ENCODE data around the gene DNAAF9. TPM values are rescaled to one million over a fixed set of nuclear protein-coding genes. Genes with fewer than 3 reads are reported as not detected.

Gene DNAAF9
- total RNA-seq, 1 experiment from 2014 or later = 4.6 TPM

DNA sequence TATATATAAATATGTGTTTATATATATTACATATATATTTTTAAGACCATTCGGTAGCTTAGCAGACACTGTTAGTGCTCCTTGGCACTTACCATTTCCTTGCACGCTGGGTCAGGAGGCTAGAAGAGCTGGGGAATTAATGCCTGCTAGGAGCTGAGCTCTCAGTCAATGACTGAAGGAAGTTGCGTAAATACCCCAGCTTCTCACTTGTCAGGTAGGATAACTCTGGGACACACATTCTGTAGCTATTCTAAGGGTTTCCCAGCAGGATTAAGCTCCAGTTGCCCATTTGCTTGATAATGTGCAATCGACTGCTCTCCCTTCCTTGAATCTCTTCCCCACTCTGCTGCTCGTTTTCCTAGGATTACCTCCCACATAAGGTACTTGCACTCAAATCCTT is 15.7 kb upstream of the DNAAF9 start:
- H3K9me2 ChIP-seq (ENCODE audit: insufficient read depth) = no peaks in the 10 kb centered on the region
- H3K27me3 ChIP-seq (ENCODE audit: insufficient read depth, low read length) = no peaks in the 10 kb centered on the region
- DNase-seq (ENCODE audit: low read depth, low spot score) (no peak), ATAC-seq (no peak)
- H3K36me3 ChIP-seq (ENCODE audit: control insufficient read depth in 1 of 2, insufficient read depth in 2 of 2, low read length in 2 of 2) = no peaks in the 10 kb centered on the region
- ChIA-PET RAD21 (ENCODE audit: low non-redundant PET in 1 of 2, low total read pairs in 2 of 2, uncharacterized antibody in 2 of 2, unreplicated experiment in 2 of 2) (no interaction called here), CTCF (no interaction called here), POLR2A (no interaction called here)
- H2AFZ ChIP-seq (ENCODE audit: low read depth, low read length, poor library complexity, severe bottlenecking) = no peak overlapping the region
- no TSS peak for BruUV-seq (replicated peaks)
- H4K20me1 ChIP-seq (ENCODE audit: insufficient read depth) = no peaks in the 10 kb centered on the region
- H3K4me1 ChIP-seq (ENCODE audit: control insufficient read depth in 1 of 2, insufficient read depth in 2 of 2, low read length in 2 of 2) = no peaks in the 10 kb centered on the region
- TF ChIP-seq RAD21 (IDR thresholded peaks at IDR 0.05; ENCODE audit: low read depth) (no peak), FOSL1 (IDR thresholded peaks at IDR 0.05; ENCODE audit: low read depth) (no peak), EZH2 (IDR thresholded peaks at IDR 0.05) (no peak), ZFX (IDR thresholded peaks at IDR 0.05) (no peak), JUND (IDR thresholded peaks at IDR 0.05) (no peak), SRF (IDR thresholded peaks at IDR 0.05; ENCODE audit: low read depth) (no peak)
- TF ChIP-seq, protein P1, sequence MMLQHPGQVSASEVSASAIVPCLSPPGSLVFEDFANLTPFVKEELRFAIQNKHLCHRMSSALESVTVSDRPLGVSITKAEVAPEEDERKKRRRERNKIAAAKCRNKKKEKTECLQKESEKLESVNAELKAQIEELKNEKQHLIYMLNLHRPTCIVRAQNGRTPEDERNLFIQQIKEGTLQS (IDR thresholded peaks at IDR 0.05) = no peak
- H3K9ac ChIP-seq (ENCODE audit: low read length) = no peak overlapping the region
- no peak overlapping the region for H3K27ac ChIP-seq (ENCODE audit: low read depth, low read length)
- no peaks in the 10 kb centered on the region for H3K9me3 ChIP-seq (ENCODE audit: control insufficient read depth in 1 of 2, insufficient read depth in 1 of 2, low read depth in 1 of 2, low read length in 2 of 2)
- no peak overlapping the region for H3K4me2 ChIP-seq (ENCODE audit: low read length)
- intact Hi-C loops (cut with micrococcal nuclease) = no loop called here
- no peak overlapping the region for H3K4me3 ChIP-seq (replicated peaks in 1 of 2; ENCODE audit: low read depth in 1 of 2, low read length in 2 of 2)
- H3K79me2 ChIP-seq (ENCODE audit: insufficient read depth, low read length) = no peaks in the 10 kb centered on the region

DNA sequence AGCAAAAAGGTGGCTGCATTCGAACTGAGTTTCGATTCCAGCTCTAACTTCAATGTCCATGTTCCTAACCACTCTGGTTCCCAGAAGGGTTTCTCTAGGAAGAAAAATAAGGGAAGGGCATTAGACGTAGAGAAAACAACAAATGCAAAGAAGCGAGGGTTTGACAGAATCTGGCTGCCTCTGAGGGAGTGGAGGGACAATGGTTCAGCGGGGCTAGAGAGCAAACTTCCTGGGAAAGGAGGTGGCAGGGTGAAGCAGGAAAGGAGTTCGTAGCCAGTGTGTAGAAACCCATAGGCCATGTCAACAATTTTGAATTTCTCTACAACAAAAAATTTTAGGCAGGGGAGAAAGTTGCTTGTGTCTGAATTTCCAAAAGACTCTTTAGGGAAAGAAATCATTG is 14.5 kb upstream of the DNAAF9 start:
- intact Hi-C loops (cut with micrococcal nuclease) = no loop called here
- ChIA-PET POLR2A (no interaction called here), CTCF (no interaction called here), RAD21 (ENCODE audit: low non-redundant PET in 1 of 2, low total read pairs in 2 of 2, uncharacterized antibody in 2 of 2, unreplicated experiment in 2 of 2) (no interaction called here)
- BruUV-seq (replicated peaks) = no TSS peak
- Histone ChIP-seq H3K9ac (ENCODE audit: low read length) (no peak overlapping the region), H3K9me2 (ENCODE audit: insufficient read depth) (no peaks in the 10 kb centered on the region), H2AFZ (ENCODE audit: low read depth, low read length, poor library complexity, severe bottlenecking) (no peak overlapping the region), H3K4me3 (replicated peaks in 1 of 2; ENCODE audit: low read depth in 1 of 2, low read length in 2 of 2) (no peak overlapping the region), H3K36me3 (ENCODE audit: control insufficient read depth in 1 of 2, insufficient read depth in 2 of 2, low read length in 2 of 2) (no peaks in the 10 kb centered on the region), H4K20me1 (ENCODE audit: insufficient read depth) (no peaks in the 10 kb centered on the region), H3K9me3 (ENCODE audit: control insufficient read depth in 1 of 2, insufficient read depth in 1 of 2, low read depth in 1 of 2, low read length in 2 of 2) (no peaks in the 10 kb centered on the region), H3K27me3 (ENCODE audit: insufficient read depth, low read length) (no peaks in the 10 kb centered on the region), H3K79me2 (ENCODE audit: insufficient read depth, low read length) (no peaks in the 10 kb centered on the region), H3K4me2 (ENCODE audit: low read length) (no peak overlapping the region), H3K4me1 (ENCODE audit: control insufficient read depth in 1 of 2, insufficient read depth in 2 of 2, low read length in 2 of 2) (no peaks in the 10 kb centered on the region), H3K27ac (ENCODE audit: low read depth, low read length) (no peak overlapping the region)
- no peak for TF ChIP-seq RAD21 (IDR thresholded peaks at IDR 0.05; ENCODE audit: low read depth)
- no peak for TF ChIP-seq EZH2phosphoT487 (IDR thresholded peaks at IDR 0.05; ENCODE audit: borderline replicate concordance)
- TF ChIP-seq SIN3A (IDR thresholded peaks at IDR 0.05; ENCODE audit: low read depth) = no peak
- TF ChIP-seq SP1 (IDR thresholded peaks at IDR 0.05; ENCODE audit: low read depth) = no peak
- TF ChIP-seq FOSL1 (IDR thresholded peaks at IDR 0.05; ENCODE audit: low read depth) = no peak
- TF ChIP-seq CBX3 (IDR thresholded peaks at IDR 0.05; ENCODE audit: low read depth) = no peak
- TF ChIP-seq, protein P2, sequence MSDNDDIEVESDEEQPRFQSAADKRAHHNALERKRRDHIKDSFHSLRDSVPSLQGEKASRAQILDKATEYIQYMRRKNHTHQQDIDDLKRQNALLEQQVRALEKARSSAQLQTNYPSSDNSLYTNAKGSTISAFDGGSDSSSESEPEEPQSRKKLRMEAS (IDR thresholded peaks at IDR 0.05) = no peak
- TF ChIP-seq, protein P3, sequence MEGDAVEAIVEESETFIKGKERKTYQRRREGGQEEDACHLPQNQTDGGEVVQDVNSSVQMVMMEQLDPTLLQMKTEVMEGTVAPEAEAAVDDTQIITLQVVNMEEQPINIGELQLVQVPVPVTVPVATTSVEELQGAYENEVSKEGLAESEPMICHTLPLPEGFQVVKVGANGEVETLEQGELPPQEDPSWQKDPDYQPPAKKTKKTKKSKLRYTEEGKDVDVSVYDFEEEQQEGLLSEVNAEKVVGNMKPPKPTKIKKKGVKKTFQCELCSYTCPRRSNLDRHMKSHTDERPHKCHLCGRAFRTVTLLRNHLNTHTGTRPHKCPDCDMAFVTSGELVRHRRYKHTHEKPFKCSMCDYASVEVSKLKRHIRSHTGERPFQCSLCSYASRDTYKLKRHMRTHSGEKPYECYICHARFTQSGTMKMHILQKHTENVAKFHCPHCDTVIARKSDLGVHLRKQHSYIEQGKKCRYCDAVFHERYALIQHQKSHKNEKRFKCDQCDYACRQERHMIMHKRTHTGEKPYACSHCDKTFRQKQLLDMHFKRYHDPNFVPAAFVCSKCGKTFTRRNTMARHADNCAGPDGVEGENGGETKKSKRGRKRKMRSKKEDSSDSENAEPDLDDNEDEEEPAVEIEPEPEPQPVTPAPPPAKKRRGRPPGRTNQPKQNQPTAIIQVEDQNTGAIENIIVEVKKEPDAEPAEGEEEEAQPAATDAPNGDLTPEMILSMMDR (IDR thresholded peaks at IDR 0.05 in 2 of 3, conservative IDR thresholded peaks at IDR 0.05 in 1 of 3; ENCODE audit: borderline replicate concordance in 1 of 3, insufficient read depth in 1 of 3, low read depth in 2 of 3, low read length in 2 of 3) = no peak
- no peak for TF ChIP-seq ZFX (IDR thresholded peaks at IDR 0.05)
- no peak for TF ChIP-seq ELF1 (IDR thresholded peaks at IDR 0.05; ENCODE audit: borderline replicate concordance, low read depth)
- DNase-seq (ENCODE audit: low read depth, low spot score) = no peak
- no peak for ATAC-seq
